B cell (primary cell): Measurements from ENCODE around the gene LIPM. TPM values are rescaled to one million over a fixed set of nuclear protein-coding genes. Genes with fewer than 3 reads are reported as not detected.
A peak's percentile ranks its signal among the peaks of the same experiment; 100 is the strongest.

Experiments
- ATAC-seq: fragments of 200-7000 bp; cut with Tn5 transposase; one replicate; pipeline ENCODE4 v1.10.0; 2021; ENCODE audit warnings: low read depth, mild to moderate bottlenecking, moderate number of reproducible peaks, moderate library complexity
- CTCF ChIA-PET: fragments of 350-600 bp; sonication (Branson Sonifier 250); formaldehyde crosslinking; loops from one replicate; lab custom pipeline; 2021; ENCODE audit warnings: antibody characterized with exemption, inconsistent platforms; lab: Charles Lee
- POLR2A ChIA-PET: fragments of 350-600 bp; sonication (Branson Sonifier 250); formaldehyde crosslinking; loops from one replicate; lab custom pipeline; 2021; ENCODE audit warnings: antibody characterized with exemption; lab: Charles Lee
- DNase-seq: peaks from one replicate; pipeline ENCODE4 v3.0.0; 2013
- H2AFZ ChIP-seq: 2 replicates; pipeline ENCODE4 v1.6.1; 2012; ENCODE audit warnings: mild to moderate bottlenecking, low read depth, low read length; ENCODE audit not compliant: insufficient read depth, poor library complexity, severe bottlenecking
- H3K27ac ChIP-seq, 2 donors: 1 replicate in 1 of 2; 2 replicates in 1 of 2; pipeline ENCODE4 v1.5.1; 2012 to 2013; ENCODE audit warnings: low read length in 2 of 2, mild to moderate bottlenecking in 2 of 2, moderate library complexity in 1 of 2
- H3K27me3 ChIP-seq, 4 experiments: fragments of 200-600 bp in 1 of 4; sonication (generic) in 1 of 4; replicated peaks in 1 of 4; 1 replicate in 2 of 4; 2 replicates in 2 of 4; pipeline versions ENCODE4 v1.6.1 to v1.7.0; 2013 to 2016; ENCODE audit warnings: low read length in 3 of 4, mild to moderate bottlenecking in 2 of 4, mixed read lengths in 1 of 4, moderate library complexity in 1 of 4; ENCODE audit not compliant: insufficient read depth in 4 of 4, control insufficient read depth in 3 of 4; ENCODE audit errors: control extremely low read depth in 1 of 4
- H3K36me3 ChIP-seq, 2 experiments: replicated peaks in 1 of 2; 1 replicate in 1 of 2; 2 replicates in 1 of 2; pipeline versions ENCODE4 v1.6.1 to v1.7.1; 2013; ENCODE audit warnings: low read length in 1 of 2; ENCODE audit not compliant: insufficient read depth in 2 of 2, control insufficient read depth in 1 of 2; ENCODE audit errors: control extremely low read depth in 1 of 2, extremely low read depth in 1 of 2
- H3K4me1 ChIP-seq, 2 donors: fragments of 200-600 bp in 1 of 2; sonication (generic) in 1 of 2; 1 replicate in 1 of 2; 2 replicates in 1 of 2; pipeline versions ENCODE4 v1.5.1 to v1.6.1; 2013 to 2017; ENCODE audit warnings: low read length in 2 of 2; ENCODE audit not compliant: control insufficient read depth in 2 of 2, insufficient read depth in 2 of 2
- H3K4me2 ChIP-seq: replicated peaks from 2 replicates; pipeline ENCODE3; 2012; ENCODE audit warnings: mild to moderate bottlenecking, low read depth, low read length; ENCODE audit not compliant: poor library complexity, severe bottlenecking
- H3K4me3 ChIP-seq, 5 experiments: fragments of 200-600 bp in 1 of 5; sonication (generic) in 1 of 5; 1 replicate in 3 of 5; 2 replicates in 2 of 5; pipeline versions ENCODE4 v1.5.1 to v1.7.0; 2011 to 2016; ENCODE audit warnings: low read length in 4 of 5, mild to moderate bottlenecking in 4 of 5, low read depth in 2 of 5, control low read depth in 1 of 5, moderate library complexity in 1 of 5; ENCODE audit not compliant: insufficient read depth in 1 of 5; ENCODE audit errors: control extremely low read depth in 1 of 5, extremely low read depth in 1 of 5
- H3K79me2 ChIP-seq: fragments of 200-600 bp; sonication (generic); one replicate; pipeline ENCODE4 v1.6.0; 2016; ENCODE audit warnings: low read length; ENCODE audit not compliant: control insufficient read depth, insufficient read depth
- H3K9ac ChIP-seq: fragments of 200-600 bp; sonication (generic); 2 replicates; pipeline ENCODE4 v1.6.1; 2017; ENCODE audit warnings: mild to moderate bottlenecking, low read length, moderate library complexity
- H3K9me3 ChIP-seq, 3 donors: one replicate each; pipeline versions ENCODE4 v1.6.1 to v1.7.1; 2013; ENCODE audit warnings: low read length in 2 of 3; ENCODE audit not compliant: control insufficient read depth in 2 of 3, insufficient read depth in 1 of 3; ENCODE audit errors: control extremely low read depth in 1 of 3
- H4K20me1 ChIP-seq: 2 replicates; pipeline ENCODE4 v1.6.0; 2012; ENCODE audit warnings: mild to moderate bottlenecking, low read length; ENCODE audit not compliant: insufficient read depth, control insufficient read depth, poor library complexity, severe bottlenecking
- H3K27ac Mint-ChIP-seq: one replicate; pipeline ENCODE4 v1.8.0; 2021; ENCODE audit warnings: mixed read lengths
- H3K27me3 Mint-ChIP-seq: one replicate; pipeline ENCODE4 v1.8.0; 2021; ENCODE audit warnings: mixed read lengths
- H3K4me1 Mint-ChIP-seq: one replicate; pipeline ENCODE4 v1.8.0; 2021; ENCODE audit warnings: mixed read lengths
- H3K4me3 Mint-ChIP-seq: one replicate; pipeline ENCODE4 v1.8.0; 2021; ENCODE audit warnings: mixed read lengths
- H3K9me3 Mint-ChIP-seq: one replicate; pipeline ENCODE4 v1.8.0; 2022; ENCODE audit warnings: mixed read lengths; ENCODE audit not compliant: insufficient read depth
- CTCF ChIP-seq: fragments of 200-600 bp; IDR thresholded peaks from one replicate; pipeline ENCODE4 v1.8.0; 2022; ENCODE audit warnings: antibody characterized with exemption, mild to moderate bottlenecking
- EZH2 ChIP-seq: IDR thresholded peaks from 2 replicates; pipeline ENCODE4 v1.6.1; 2012; ENCODE audit warnings: borderline replicate concordance, low read depth, mild to moderate bottlenecking, moderate library complexity, low read length; ENCODE audit not compliant: insufficient read depth, poor library complexity, severe bottlenecking
- WGBS: methylation state at CpG from one replicate; pipeline ENCODE4 v1.1.5; 2013; ENCODE audit warnings: missing lambda C conversion rate; ENCODE audit not compliant: insufficient coverage; 5-methylcytosine and 5-hydroxymethylcytosine counted together
- intact Hi-C: fragments of 100-400 bp; cut with micrococcal nuclease; formaldehyde crosslinking; loops from one replicate; pipeline ENCODE4 v1.10.0; 2022
- polyA plus RNA-seq: library from polyadenylated mRNA; depleted of rRNA; stranded (reverse); fragments of >200 nt; gene quantifications from 2 replicates; pipeline ENCODE4 v1.2.3, GENCODE V29; 2012
- total RNA-seq, 2 donors: library from RNA; stranded (reverse); fragments of 120-200 nt in 1 of 2; gene quantifications; 1 replicate in 1 of 2; 2 replicates in 1 of 2; pipeline versions ENCODE4 v1.2.3 to v1.2.4, GENCODE V29; 2013 to 2022

The LIPM gene
- total and polyA plus RNA-seq, 2 donors (not counting 1 experiment from before 2014, with no cell fraction given) = not detected

GRCh38 chr10:88830643-88831268, 28.2 kb downstream of the LIPM start:
- Mint-ChIP-seq H3K4me3 (no peak overlapping the region), H3K27ac (no peak overlapping the region), H3K4me1 (peaks cover 12% of the 10 kb centered on the region), H3K27me3 (peaks cover 3% of the 10 kb centered on the region), H3K9me3 (no peaks in the 10 kb centered on the region)
- TF ChIP-seq EZH2 (no peak), CTCF (no peak)
- Histone ChIP-seq H2AFZ (no peak overlapping the region), H3K9ac (no peak overlapping the region), H3K79me2 (no peaks in the 10 kb centered on the region), H3K36me3 (no peaks in the 10 kb centered on the region), H3K9me3 (no peaks in the 10 kb centered on the region), H3K27ac (no peak overlapping the region), H4K20me1 (no peaks in the 10 kb centered on the region), H3K27me3 (no peaks in the 10 kb centered on the region), H3K4me1 (peaks cover 0 to 10% of the 10 kb centered on the region in 2 donors), H3K4me3 (no peak overlapping the region), H3K4me2 (no peak overlapping the region)
- no peak for ATAC-seq
- no peak for DNase-seq
- intact Hi-C loops = loop anchor here (10.0 kb wide), 1 partner anchor 204 kb away; no protein-coding TSS in a partner anchor
- POLR2A ChIA-PET = no interaction called here
- whole genome bisulfite sequencing = 75% methylated on average over 5 of the region's 9 CpGs
- CTCF ChIA-PET = interaction anchor here (0.7 to 22.4 kb wide), 4 partner anchors 102 to 388 kb away, joined by 3 to 749 read pairs (median 3); no protein-coding TSS in a partner anchor

DNA sequence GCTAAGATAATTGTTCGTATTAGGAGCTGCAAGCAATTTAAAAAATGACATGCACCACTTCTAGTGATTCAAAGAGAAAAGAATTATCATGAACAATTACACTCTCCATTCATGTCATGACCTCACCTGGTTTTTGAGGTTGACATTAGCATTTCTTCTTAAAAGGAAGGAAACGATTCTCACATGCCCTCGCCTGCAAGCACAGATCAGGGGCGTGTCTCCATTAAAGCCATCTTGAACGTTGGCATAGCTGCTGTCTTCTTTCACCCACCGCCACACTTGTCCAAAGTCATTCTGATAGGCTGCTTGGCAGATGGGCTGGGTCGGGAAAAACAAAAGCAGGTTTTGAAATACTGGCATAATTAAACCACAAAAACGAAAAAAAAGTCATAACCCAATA, 29.2 kb downstream of the LIPM start:
- intact Hi-C loops = loop anchor here (10.0 kb wide), 1 partner anchor 203 kb away; no protein-coding TSS in a partner anchor
- Histone ChIP-seq H3K4me1 (peaks cover 0 to 5% of the 10 kb centered on the region in 2 donors), H3K27ac (no peak overlapping the region), H2AFZ (no peak overlapping the region), H3K4me2 (no peak overlapping the region), H3K9me3 (no peaks in the 10 kb centered on the region), H3K79me2 (no peaks in the 10 kb centered on the region), H3K27me3 (no peaks in the 10 kb centered on the region), H4K20me1 (no peaks in the 10 kb centered on the region), H3K4me3 (no peak overlapping the region), H3K36me3 (no peaks in the 10 kb centered on the region), H3K9ac (no peak overlapping the region)
- Mint-ChIP-seq H3K27ac (no peak overlapping the region), H3K4me1 (peaks cover 6% of the 10 kb centered on the region), H3K27me3 (peaks cover 3% of the 10 kb centered on the region), H3K4me3 (no peak overlapping the region), H3K9me3 (no peaks in the 10 kb centered on the region)
- no peak for TF ChIP-seq CTCF
- no peak for TF ChIP-seq EZH2
- 88% methylated on average over 5 of the region's 8 CpGs for WGBS
- DNase-seq (peak; percentile 15), ATAC-seq (no peak)
- CTCF ChIA-PET = interaction anchor here (0.7 to 22.4 kb wide), 3 partner anchors 101 to 386 kb away, joined by 3 to 749 read pairs (median 3); no protein-coding TSS in a partner anchor
- POLR2A ChIA-PET = no interaction called here
